ENCODE measurements around the gene DSCAM. TPM values are rescaled to one million over a fixed set of nuclear protein-coding genes. Genes with fewer than 3 reads are reported as not detected.

The DSCAM gene
- total and polyA plus RNA-seq, 2 experiments from 2014 or later, result 0.23 to 0.42 TPM

GRCh38 chr21:40021558-40022351, 825.2 kb downstream of the DSCAM start:
- H3K27ac ChIP-seq, result no peak overlapping the region
- H3K27me3 ChIP-seq, result no peaks in the 10 kb centered on the region
- H3K9me3 ChIP-seq (ENCODE audit: low read depth), result no peaks in the 10 kb centered on the region
- no peaks in the 10 kb centered on the region for H3K36me3 ChIP-seq
- no peak for DNase-seq (ENCODE audit: low read depth in 1 of 2, low spot score in 1 of 2)
- TF ChIP-seq CTCF (IDR thresholded peaks at IDR 0.05; ENCODE audit: low read depth, low read length), result no peak
- no peaks in the 10 kb centered on the region for H3K4me1 ChIP-seq (ENCODE audit: low read depth)
- H3K4me3 ChIP-seq, result no peak overlapping the region

- no peaks in the 10 kb centered on the region for H3K4me1 ChIP-seq (ENCODE audit: low read depth)
- H3K27ac ChIP-seq, result no peak overlapping the region
- no peaks in the 10 kb centered on the region for H3K36me3 ChIP-seq
- H3K4me3 ChIP-seq, result no peak overlapping the region
- no peak for DNase-seq (ENCODE audit: low read depth in 1 of 2, low spot score in 1 of 2)
- no peaks in the 10 kb centered on the region for H3K9me3 ChIP-seq (ENCODE audit: low read depth)
- TF ChIP-seq CTCF (IDR thresholded peaks at IDR 0.05; ENCODE audit: low read depth, low read length), result no peak
- no peaks in the 10 kb centered on the region for H3K27me3 ChIP-seq
Observed at GRCh38 chr21:40020651-40021050, 826.3 kb downstream of the DSCAM start.

- no peak for TF ChIP-seq CTCF (IDR thresholded peaks at IDR 0.05; ENCODE audit: low read depth, low read length)
- Histone ChIP-seq H3K27ac (no peak overlapping the region), H3K27me3 (no peaks in the 10 kb centered on the region), H3K36me3 (no peaks in the 10 kb centered on the region), H3K9me3 (ENCODE audit: low read depth) (no peaks in the 10 kb centered on the region), H3K4me3 (no peak overlapping the region), H3K4me1 (ENCODE audit: low read depth) (no peaks in the 10 kb centered on the region)
- no peak for DNase-seq (ENCODE audit: low read depth in 1 of 2, low spot score in 1 of 2)
Observed at GRCh38 chr21:40018871-40019475, 828.0 kb downstream of the DSCAM start.

GRCh38 chr21:40016667-40017066, 830.3 kb downstream of the DSCAM start:
- H3K27ac ChIP-seq, result no peak overlapping the region
- no peaks in the 10 kb centered on the region for H3K4me1 ChIP-seq (ENCODE audit: low read depth)
- H3K27me3 ChIP-seq, result no peaks in the 10 kb centered on the region
- no peak for DNase-seq (ENCODE audit: low read depth in 1 of 2, low spot score in 1 of 2)
- no peak overlapping the region for H3K4me3 ChIP-seq
- TF ChIP-seq CTCF (IDR thresholded peaks at IDR 0.05; ENCODE audit: low read depth, low read length), result no peak
- H3K36me3 ChIP-seq, result no peaks in the 10 kb centered on the region
- H3K9me3 ChIP-seq (ENCODE audit: low read depth), result no peaks in the 10 kb centered on the region

- Histone ChIP-seq H3K27me3 (no peaks in the 10 kb centered on the region), H3K4me3 (no peak overlapping the region), H3K36me3 (no peaks in the 10 kb centered on the region), H3K4me1 (ENCODE audit: low read depth) (no peaks in the 10 kb centered on the region), H3K9me3 (ENCODE audit: low read depth) (no peaks in the 10 kb centered on the region), H3K27ac (no peak overlapping the region)
- no peak for DNase-seq (ENCODE audit: low read depth in 1 of 2, low spot score in 1 of 2)
- no peak for TF ChIP-seq CTCF (IDR thresholded peaks at IDR 0.05; ENCODE audit: low read depth, low read length)
Observed at GRCh38 chr21:40016234-40016633, 830.7 kb downstream of the DSCAM start.
